CD4-positive, alpha-beta T cell (primary cell): ENCODE data around the gene EHD4. TPM values are rescaled to one million over a fixed set of nuclear protein-coding genes. Genes with fewer than 3 reads are reported as not detected.

Experiments used
- ATAC-seq: fragments of 200-7000 bp; cut with Tn5 transposase; one replicate; pipeline ENCODE4 v1.10.0; 2022; ENCODE audit warnings: mild to moderate bottlenecking; ENCODE audit not compliant: poor library complexity
- CTCF ChIA-PET: fragments of 350-600 bp; sonication (Branson Sonifier 250); formaldehyde crosslinking; loops from one replicate; lab custom pipeline; 2021; ENCODE audit warnings: antibody characterized with exemption, inconsistent platforms; lab: Charles Lee
- POLR2A ChIA-PET: fragments of 350-600 bp; sonication (Branson Sonifier 250); formaldehyde crosslinking; loops from one replicate; lab custom pipeline; 2021; ENCODE audit warnings: antibody characterized with exemption, inconsistent platforms; lab: Charles Lee
- DNase-seq, 14 experiments: peaks; one replicate each; pipeline ENCODE4 v3.0.0-alpha.2; 2013 to 2020; ENCODE audit warnings: mixed read lengths in 2 of 14
- H3K27ac ChIP-seq, 2 donors: one replicate each; pipeline versions ENCODE4 v1.5.1 to v1.7.0; 2013; ENCODE audit warnings: low read length in 2 of 2, low read depth in 1 of 2, mild to moderate bottlenecking in 1 of 2
- H3K27me3 ChIP-seq, 2 experiments: 1 replicate in 1 of 2; 2 replicates in 1 of 2; pipeline versions ENCODE4 v1.6.1 to v1.7.0; 2013; ENCODE audit warnings: low read length in 2 of 2, control low read depth in 1 of 2, mild to moderate bottlenecking in 1 of 2, moderate library complexity in 1 of 2; ENCODE audit not compliant: insufficient read depth in 2 of 2, control insufficient read depth in 1 of 2
- H3K36me3 ChIP-seq: one replicate; pipeline ENCODE4 v1.6.1; 2013; ENCODE audit warnings: low read length, control low read depth; ENCODE audit not compliant: insufficient read depth
- H3K4me1 ChIP-seq: one replicate; pipeline ENCODE4 v1.6.1; 2013; ENCODE audit warnings: low read length, control low read depth; ENCODE audit not compliant: insufficient read depth
- H3K4me3 ChIP-seq: one replicate; pipeline ENCODE4 v1.5.1; 2013; ENCODE audit warnings: mild to moderate bottlenecking, low read length, moderate library complexity
- H3K9me3 ChIP-seq, 2 experiments: 1 replicate in 1 of 2; 2 replicates in 1 of 2; pipeline versions ENCODE4 v1.6.1 to v1.7.0; 2013; ENCODE audit warnings: low read length in 2 of 2, mild to moderate bottlenecking in 2 of 2, control low read depth in 1 of 2, moderate library complexity in 1 of 2; ENCODE audit not compliant: control insufficient read depth in 1 of 2, insufficient read depth in 1 of 2
- H3K27ac Mint-ChIP-seq: one replicate; pipeline ENCODE4 v1.8.0; 2020; ENCODE audit warnings: mixed read lengths
- H3K27me3 Mint-ChIP-seq: one replicate; pipeline ENCODE4 v1.8.0; 2021; ENCODE audit warnings: mixed read lengths
- H3K36me3 Mint-ChIP-seq: one replicate; pipeline ENCODE4 v1.8.0; 2021; ENCODE audit warnings: low read depth, mixed read lengths
- H3K4me1 Mint-ChIP-seq: one replicate; pipeline ENCODE4 v1.8.0; 2021; ENCODE audit warnings: low read depth, mixed read lengths
- H3K4me3 Mint-ChIP-seq: one replicate; pipeline ENCODE4 v1.8.0; 2020; ENCODE audit warnings: mild to moderate bottlenecking, mixed read lengths
- H3K9me3 Mint-ChIP-seq: one replicate; pipeline ENCODE4 v1.8.0; 2020; ENCODE audit warnings: mixed read lengths
- intact Hi-C, 2 experiments: fragments of 100-400 bp; cut with DNase I in 1 of 2; cut with micrococcal nuclease in 1 of 2; formaldehyde crosslinking; loops; one replicate each; pipeline versions ENCODE4 v1.15.1 to v1.9.0; 2023 to 2025; cut with DNase I, micrococcal nuclease
- microRNA-seq: library from miRNA; unstranded; fragments of <30 nt; microRNA quantifications from one replicate; pipeline ENCODE4 v1.2.0, GENCODE V29; 2021; ENCODE audit warnings: borderline microRNAs expressed, borderline replicate concordance
- total RNA-seq, 174 experiments: library from RNA in 2 of 174; stranded (reverse) in 2 of 174; gene quantifications; one replicate each; pipeline ENCODE4 v1.2.3 and lab custom pipeline; 2021 to 2026
- TF ChIP-seq, protein P1 (sequence below): fragments of 200-600 bp; IDR thresholded peaks from one replicate; pipeline ENCODE4 v1.8.0; 2022; ENCODE audit warnings: antibody characterized with exemption, mild to moderate bottlenecking

The EHD4 gene
- total RNA-seq, 2 experiments from 2014 or later = 39.8 to 40.5 TPM

DNA sequence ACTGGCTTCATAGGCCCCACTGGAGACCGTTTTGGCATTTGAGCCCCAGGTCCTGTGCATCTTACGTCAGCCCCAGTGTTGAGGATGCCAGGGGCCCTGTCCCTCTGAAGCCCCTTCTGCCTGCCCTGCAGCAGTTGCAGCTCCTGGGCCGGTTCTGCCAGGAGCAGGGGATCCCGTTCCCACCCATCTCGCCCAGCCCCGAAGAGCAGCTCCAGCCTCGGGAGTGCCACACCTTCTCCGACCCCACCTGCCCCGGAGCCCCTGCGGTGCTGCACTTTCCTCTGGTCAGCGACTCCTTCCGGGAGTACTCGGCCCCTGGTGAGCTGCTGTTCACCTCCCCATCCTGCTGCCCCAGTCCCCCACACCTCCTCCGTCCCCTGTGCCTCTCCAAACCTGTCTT lies 125.2 kb downstream of the EHD4 start:
- Mint-ChIP-seq H3K4me1 (no peaks in the 10 kb centered on the region), H3K4me3 (no peak overlapping the region), H3K27me3 (no peaks in the 10 kb centered on the region), H3K27ac (no peak overlapping the region), H3K9me3 (no peaks in the 10 kb centered on the region), H3K36me3 (peaks cover 48% of the 10 kb centered on the region)
- Histone ChIP-seq H3K36me3 (peaks cover 59% of the 10 kb centered on the region), H3K9me3 (no peaks in the 10 kb centered on the region), H3K27me3 (no peaks in the 10 kb centered on the region), H3K4me1 (peaks cover 5% of the 10 kb centered on the region), H3K27ac (no peak overlapping the region), H3K4me3 (no peak overlapping the region)
- no peak for ATAC-seq
- no peak for DNase-seq
- POLR2A ChIA-PET = interaction anchor here (1.4 kb wide), 1 partner anchor 15 kb away, joined by 3 read pairs; no protein-coding TSS in a partner anchor
- CTCF ChIA-PET = no interaction called here
- TF ChIP-seq, protein P1, sequence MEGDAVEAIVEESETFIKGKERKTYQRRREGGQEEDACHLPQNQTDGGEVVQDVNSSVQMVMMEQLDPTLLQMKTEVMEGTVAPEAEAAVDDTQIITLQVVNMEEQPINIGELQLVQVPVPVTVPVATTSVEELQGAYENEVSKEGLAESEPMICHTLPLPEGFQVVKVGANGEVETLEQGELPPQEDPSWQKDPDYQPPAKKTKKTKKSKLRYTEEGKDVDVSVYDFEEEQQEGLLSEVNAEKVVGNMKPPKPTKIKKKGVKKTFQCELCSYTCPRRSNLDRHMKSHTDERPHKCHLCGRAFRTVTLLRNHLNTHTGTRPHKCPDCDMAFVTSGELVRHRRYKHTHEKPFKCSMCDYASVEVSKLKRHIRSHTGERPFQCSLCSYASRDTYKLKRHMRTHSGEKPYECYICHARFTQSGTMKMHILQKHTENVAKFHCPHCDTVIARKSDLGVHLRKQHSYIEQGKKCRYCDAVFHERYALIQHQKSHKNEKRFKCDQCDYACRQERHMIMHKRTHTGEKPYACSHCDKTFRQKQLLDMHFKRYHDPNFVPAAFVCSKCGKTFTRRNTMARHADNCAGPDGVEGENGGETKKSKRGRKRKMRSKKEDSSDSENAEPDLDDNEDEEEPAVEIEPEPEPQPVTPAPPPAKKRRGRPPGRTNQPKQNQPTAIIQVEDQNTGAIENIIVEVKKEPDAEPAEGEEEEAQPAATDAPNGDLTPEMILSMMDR = no peak
- intact Hi-C loops = no loop called here

Small RNAs within 50 kb of the gene (microRNA-seq; reads per million reads assigned to microRNA genes)
- gene MIR4310 = not detected

Other genes starting within 250 kb of the EHD4 start
- 10 to 100 TPM; 26.0 to 30.0 TPM for gene MAPKBP1, start 198.1 kb downstream of the EHD4 start, total RNA-seq
- 10 to 100 TPM; 35.6 to 38.4 TPM for gene JMJD7, start 144.5 kb downstream of the EHD4 start, total RNA-seq
- 10 to 100 TPM; 33.7 to 34.6 TPM for gene PLA2G4B, start 133.7 kb downstream of the EHD4 start, total RNA-seq
- 1 to 10 TPM; 2.2 to 2.3 TPM for gene SPTBN5, start 78.5 kb downstream of the EHD4 start, total RNA-seq
- gene PLA2G4E, start 48.5 kb upstream of the EHD4 start, total RNA-seq = not detected
- not detected for gene PLA2G4D, start 122.0 kb upstream of the EHD4 start, total RNA-seq
- gene PLA2G4F, start 184.1 kb upstream of the EHD4 start, total RNA-seq = not detected
- 10 to 100 TPM; 73.4 to 82.5 TPM for gene VPS39, start 235.7 kb upstream of the EHD4 start, total RNA-seq